ENCODE results near the gene KTN1.

KTN1 gene

GRCh38 chr14:55605793-55606192 lies 25.8 kb downstream of the KTN1 start:
- DNase-seq (ENCODE audit: low read depth in 1 of 2, low spot score in 1 of 2): no peak

GRCh38 chr14:55607386-55607785 lies 27.4 kb downstream of the KTN1 start:
- DNase-seq (ENCODE audit: low read depth in 1 of 2, low spot score in 1 of 2): no peak

- DNase-seq (ENCODE audit: low read depth in 1 of 2, low spot score in 1 of 2): no peak
Observed at GRCh38 chr14:55609681-55610080, 29.7 kb downstream of the KTN1 start.

- DNase-seq (ENCODE audit: low read depth in 1 of 2, low spot score in 1 of 2): no peak
Observed at GRCh38 chr14:55610713-55611370, 30.8 kb downstream of the KTN1 start.

- no peak for DNase-seq (ENCODE audit: low read depth in 1 of 2, low spot score in 1 of 2)
Observed at GRCh38 chr14:55611859-55612258, 31.9 kb downstream of the KTN1 start.

GRCh38 chr14:55614304-55614703 lies 34.3 kb downstream of the KTN1 start:
- DNase-seq (ENCODE audit: low read depth in 1 of 2, low spot score in 1 of 2): no peak

- no peak for DNase-seq (ENCODE audit: low read depth in 1 of 2, low spot score in 1 of 2)
Observed at GRCh38 chr14:55620277-55620676, 40.3 kb downstream of the KTN1 start.

GRCh38 chr14:55620981-55621380 lies 41.0 kb downstream of the KTN1 start:
- no peak for DNase-seq (ENCODE audit: low read depth in 1 of 2, low spot score in 1 of 2)

GRCh38 chr14:55621391-55621790 lies 41.4 kb downstream of the KTN1 start:
- DNase-seq (ENCODE audit: low read depth in 1 of 2, low spot score in 1 of 2): no peak

GRCh38 chr14:55624913-55625312 lies 44.9 kb downstream of the KTN1 start:
- no peak for DNase-seq (ENCODE audit: low read depth in 1 of 2, low spot score in 1 of 2)

- DNase-seq (ENCODE audit: low read depth in 1 of 2, low spot score in 1 of 2): no peak
Observed at GRCh38 chr14:55625481-55625880, 45.5 kb downstream of the KTN1 start.

- no peak for DNase-seq (ENCODE audit: low read depth in 1 of 2, low spot score in 1 of 2)
Observed at GRCh38 chr14:55626131-55626530, 46.1 kb downstream of the KTN1 start.

GRCh38 chr14:55628426-55628825 lies 48.4 kb downstream of the KTN1 start:
- DNase-seq (ENCODE audit: low read depth in 1 of 2, low spot score in 1 of 2): no peak

GRCh38 chr14:55638665-55639064 lies 58.7 kb downstream of the KTN1 start:
- no peak for DNase-seq (ENCODE audit: low read depth in 1 of 2, low spot score in 1 of 2)

- no peak for DNase-seq (ENCODE audit: low read depth in 1 of 2, low spot score in 1 of 2)
Observed at GRCh38 chr14:55641290-55641689, 61.3 kb downstream of the KTN1 start.

- no peak for DNase-seq (ENCODE audit: low read depth in 1 of 2, low spot score in 1 of 2)
Observed at GRCh38 chr14:55641954-55642353, 61.9 kb downstream of the KTN1 start.

GRCh38 chr14:55645145-55645544 lies 65.1 kb downstream of the KTN1 start:
- no peak for DNase-seq (ENCODE audit: low read depth in 1 of 2, low spot score in 1 of 2)

- DNase-seq (ENCODE audit: low read depth in 1 of 2, low spot score in 1 of 2): no peak
Observed at GRCh38 chr14:55645845-55646832, 66.1 kb downstream of the KTN1 start.

- no peak for DNase-seq (ENCODE audit: low read depth in 1 of 2, low spot score in 1 of 2)
Observed at GRCh38 chr14:55650992-55651391, 71.0 kb downstream of the KTN1 start.

- DNase-seq (ENCODE audit: low read depth in 1 of 2, low spot score in 1 of 2): no peak
Observed at GRCh38 chr14:55654243-55654642, 74.2 kb downstream of the KTN1 start.

- DNase-seq (ENCODE audit: low read depth in 1 of 2, low spot score in 1 of 2): no peak
Observed at GRCh38 chr14:55661029-55661428, 81.0 kb downstream of the KTN1 start.

GRCh38 chr14:55662752-55663151 lies 82.7 kb downstream of the KTN1 start:
- DNase-seq (ENCODE audit: low read depth in 1 of 2, low spot score in 1 of 2): no peak
